ENCODE data around the gene SH3PXD2A. TPM values are rescaled to one million over a fixed set of nuclear protein-coding genes. Genes with fewer than 3 reads are reported as not detected.

Gene SH3PXD2A
- total RNA-seq, 1 experiment from 2014 or later, result 4.5 TPM

DNA sequence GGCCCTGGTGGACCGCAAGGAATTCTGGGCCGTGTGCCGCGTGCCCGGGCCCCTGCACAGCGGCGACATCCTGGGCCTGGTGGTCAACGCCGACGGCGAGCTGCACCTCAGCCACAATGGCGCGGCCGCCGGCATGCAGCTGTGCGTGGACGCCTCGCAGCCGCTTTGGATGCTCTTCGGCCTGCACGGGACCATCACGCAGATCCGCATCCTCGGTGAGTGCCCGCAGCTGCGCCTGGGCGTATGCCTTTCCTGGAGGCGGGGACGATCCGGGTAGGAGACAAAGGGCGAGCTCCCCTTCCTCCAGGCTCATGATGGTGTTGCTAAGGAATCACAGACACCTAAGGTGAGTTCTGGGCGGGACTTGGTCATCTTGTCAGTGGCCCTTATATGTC is 270.4 kb downstream of the SH3PXD2A start:
- Mint-ChIP-seq H3K9me3 (peaks cover 0 to 6% of the 10 kb centered on the region in 2 experiments; a peak in 3 of 5 replicates), H3K4me3 (no peak overlapping the region), H3K4me1 (no peaks in the 10 kb centered on the region), H3K36me3 (ENCODE audit: insufficient read depth in 1 of 3, low read depth in 3 of 3) (peaks cover 0 to 4% (median 0%) of the 10 kb centered on the region in 3 experiments; a peak in 1 of 7 replicates), H3K27me3 (ENCODE audit: low read depth) (peaks cover 1% of the 10 kb centered on the region; the same call in 1 of the 2 replicates), H3K27ac (no peak overlapping the region; a peak in 1 of 7 replicates)
- Histone ChIP-seq H3K56ac (ENCODE audit: insufficient read length, low read depth, low read length) (no peak overlapping the region), H4K5ac (ENCODE audit: insufficient read length, low read depth, low read length) (no peak overlapping the region), H3K18ac (ENCODE audit: insufficient read length, low read depth, low read length) (no peak overlapping the region), H3K4ac (ENCODE audit: low read depth, low read length) (no peak overlapping the region), H4K8ac (replicated peaks; ENCODE audit: insufficient read length, low read depth, low read length) (no peak overlapping the region), H3T11ph (ENCODE audit: low read length) (no peak overlapping the region), H2BK120ac (ENCODE audit: low read depth, low read length, poor library complexity, severe bottlenecking) (no peak overlapping the region), H3K23me2 (ENCODE audit: insufficient read length, low read depth, low read length, poor library complexity, severe bottlenecking) (no peaks in the 10 kb centered on the region), H2AFZ (ENCODE audit: low read length) (no peak overlapping the region), H2BK15ac (ENCODE audit: low read depth, low read length) (no peak overlapping the region), H3K14ac (ENCODE audit: insufficient read depth, low read length) (no peak overlapping the region), H2AK5ac (ENCODE audit: insufficient read length, low read length) (no peak overlapping the region), H3K9me3 (ENCODE audit: control insufficient read depth, low read depth, low read length) (no peaks in the 10 kb centered on the region), H3K27ac (ENCODE audit: insufficient read length, low read depth, low read length) (no peak overlapping the region), H2BK12ac (ENCODE audit: insufficient read length, low read depth, low read length) (no peak overlapping the region), H4K20me1 (ENCODE audit: control insufficient read depth, insufficient read depth, insufficient read length) (no peaks in the 10 kb centered on the region), H3K27me3 (ENCODE audit: insufficient read depth, low read length) (no peaks in the 10 kb centered on the region), H2BK20ac (ENCODE audit: low read depth, low read length, poor library complexity, severe bottlenecking) (no peak overlapping the region), H3K79me1 (ENCODE audit: insufficient read depth, low read depth, low read length, poor library complexity, severe bottlenecking) (no peaks in the 10 kb centered on the region), H3K4me2 (ENCODE audit: insufficient read depth, insufficient read length, low read length) (no peak overlapping the region), H4K91ac (ENCODE audit: insufficient read length, low read depth, low read length) (no peak overlapping the region), H3K4me1 (ENCODE audit: insufficient read depth, low read length) (no peaks in the 10 kb centered on the region), H3K23ac (ENCODE audit: insufficient read length, low read depth, low read length) (no peak overlapping the region), H3K9ac (ENCODE audit: extremely low read depth, insufficient read length, low read length) (no peak overlapping the region), H3K79me2 (ENCODE audit: insufficient read depth, low read length) (no peaks in the 10 kb centered on the region), H2BK5ac (ENCODE audit: insufficient read length, low read length) (no peak overlapping the region)
- DNase-seq, result no peak
- WGBS (ENCODE audit: extremely low coverage, insufficient read length, low lambda C conversion rate), result no CpG with 5 or more reads among the region's 32 CpGs
- TF ChIP-seq, protein P1, sequence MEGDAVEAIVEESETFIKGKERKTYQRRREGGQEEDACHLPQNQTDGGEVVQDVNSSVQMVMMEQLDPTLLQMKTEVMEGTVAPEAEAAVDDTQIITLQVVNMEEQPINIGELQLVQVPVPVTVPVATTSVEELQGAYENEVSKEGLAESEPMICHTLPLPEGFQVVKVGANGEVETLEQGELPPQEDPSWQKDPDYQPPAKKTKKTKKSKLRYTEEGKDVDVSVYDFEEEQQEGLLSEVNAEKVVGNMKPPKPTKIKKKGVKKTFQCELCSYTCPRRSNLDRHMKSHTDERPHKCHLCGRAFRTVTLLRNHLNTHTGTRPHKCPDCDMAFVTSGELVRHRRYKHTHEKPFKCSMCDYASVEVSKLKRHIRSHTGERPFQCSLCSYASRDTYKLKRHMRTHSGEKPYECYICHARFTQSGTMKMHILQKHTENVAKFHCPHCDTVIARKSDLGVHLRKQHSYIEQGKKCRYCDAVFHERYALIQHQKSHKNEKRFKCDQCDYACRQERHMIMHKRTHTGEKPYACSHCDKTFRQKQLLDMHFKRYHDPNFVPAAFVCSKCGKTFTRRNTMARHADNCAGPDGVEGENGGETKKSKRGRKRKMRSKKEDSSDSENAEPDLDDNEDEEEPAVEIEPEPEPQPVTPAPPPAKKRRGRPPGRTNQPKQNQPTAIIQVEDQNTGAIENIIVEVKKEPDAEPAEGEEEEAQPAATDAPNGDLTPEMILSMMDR (conservative IDR thresholded peaks at IDR 0.05), result no peak

Measured in H9 (cell line).